SK-N-MC (cell line): ENCODE results near the gene ADRM1.

ENCODE experiments used
- EZH2 ChIP-seq: fragments of 200-600 bp; sonication (generic); IDR thresholded peaks from one replicate; pipeline ENCODE4 v1.6.1; 2017; ENCODE audit warnings: antibody characterized with exemption
- FOXP2 ChIP-seq: optimal IDR thresholded peaks from 2 replicates; pipeline ENCODE3; 2011; ENCODE audit warnings: mild to moderate bottlenecking, moderate library complexity; ENCODE audit not compliant: insufficient read depth; ENCODE audit errors: extremely low read length, control extremely low read depth
- POLR2AphosphoS5 ChIP-seq: IDR thresholded peaks from 2 replicates; pipeline ENCODE4 v1.6.1; 2012; ENCODE audit warnings: mild to moderate bottlenecking, low read depth, low read length, borderline replicate concordance

DNA sequence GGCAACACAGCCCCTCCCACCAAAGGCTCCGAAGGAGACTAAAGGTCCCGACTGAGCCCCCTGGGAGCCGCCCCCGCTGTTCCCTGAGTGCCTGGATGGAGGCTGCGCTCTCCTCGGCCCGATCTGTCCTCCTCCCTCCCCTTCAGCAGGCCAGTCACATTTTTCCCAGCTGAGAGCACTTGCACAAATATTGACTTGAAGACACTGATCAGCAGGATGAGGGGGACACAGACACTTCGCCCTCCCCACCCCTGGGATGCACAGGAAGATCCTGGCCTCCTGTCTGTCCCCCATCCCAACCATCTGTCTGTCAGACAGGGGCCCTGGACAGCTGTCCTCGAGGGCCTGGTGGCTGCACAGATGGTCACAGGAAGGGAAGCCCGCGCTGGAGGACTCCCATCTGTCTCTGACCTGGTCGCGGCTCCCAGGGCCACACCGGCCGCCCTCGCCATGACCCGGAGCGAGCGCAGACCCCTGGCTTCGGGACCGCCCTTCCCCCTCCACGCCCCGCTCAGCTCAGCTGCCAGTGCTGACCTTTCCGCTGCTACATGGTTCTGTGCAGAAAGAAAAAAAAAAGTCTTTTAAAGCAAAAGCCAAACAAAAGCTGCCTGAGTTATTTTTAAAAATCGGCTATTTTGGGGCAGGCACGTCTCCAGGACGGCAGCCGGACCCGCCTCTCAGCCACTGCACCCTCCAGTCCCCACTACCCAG lies 53.2 kb downstream of the ADRM1 start:
- TF ChIP-seq POLR2AphosphoS5: no peak
- TF ChIP-seq EZH2: no peak
- no peak for TF ChIP-seq FOXP2
